H54 (cell line): ENCODE data around the gene ADGRD2.
A peak's percentile ranks its signal among the peaks of the same experiment; 100 is the strongest.

ENCODE experiments used
- DNase-seq: peaks from one replicate; pipeline ENCODE4 v3.0.0; 2011; ENCODE audit warnings: low spot score, mixed read lengths; ENCODE audit not compliant: insufficient read length
- FAIRE-seq: peaks from 3 replicates; lab custom pipeline; 2011; peaks lifted over from hg19 to GRCh38; lab: Jason Lieb, UNC
- POLR2A ChIP-seq: IDR thresholded peaks from 2 replicates; pipeline ENCODE4 v1.6.1; 2011; ENCODE audit warnings: low read depth, mild to moderate bottlenecking, low read length

ADGRD2 gene

GRCh38 chr9:124514874-124515273 is 64.6 kb downstream of the ADGRD2 start:
- DNase-seq (no peak), FAIRE-seq (no peak)
- no peak for TF ChIP-seq POLR2A

- FAIRE-seq = no peak
Measured at GRCh38 chr9:124517600-124517999, 67.3 kb downstream of the ADGRD2 start.

GRCh38 chr9:124518116-124518515 is 67.9 kb downstream of the ADGRD2 start:
- FAIRE-seq (no peak), DNase-seq (no peak)
- TF ChIP-seq POLR2A = no peak

More at GRCh38 chr9:124517600-124517999, 67.3 kb downstream of the ADGRD2 start:
- TF ChIP-seq POLR2A = no peak
- no peak for DNase-seq

GRCh38 chr9:124520206-124520596 is 70.0 kb downstream of the ADGRD2 start:
- no peak for TF ChIP-seq POLR2A
- DNase-seq (no peak), FAIRE-seq (no peak)

GRCh38 chr9:124521142-124521541 is 70.9 kb downstream of the ADGRD2 start:
- no peak for TF ChIP-seq POLR2A
- FAIRE-seq (no peak), DNase-seq (no peak)

GRCh38 chr9:124522121-124523098 is 72.2 kb downstream of the ADGRD2 start:
- FAIRE-seq = no peak
- DNase-seq = no peak
- TF ChIP-seq POLR2A = no peak

- TF ChIP-seq POLR2A = no peak
- DNase-seq (no peak), FAIRE-seq (no peak)
Measured at GRCh38 chr9:124526174-124526573, 75.9 kb downstream of the ADGRD2 start.

- no peak for TF ChIP-seq POLR2A
- peak; percentile 41 for FAIRE-seq
- DNase-seq = peak; percentile 56
Measured at GRCh38 chr9:124527781-124528180, 77.5 kb downstream of the ADGRD2 start.
